HG03469 (cell line): Measurements from ENCODE around the gene PTPN4.
"Not testable (repeated sequence)": the region's sequence is repeated elsewhere in the genome, so short reads cannot be mapped to it uniquely, and the experiment has no call there.

Experiments used
- ATAC-seq: cut with Tn5 transposase; IDR thresholded peaks from one replicate; pipeline ENCODE4 v1.9.1; 2021; ENCODE audit warnings: mild to moderate bottlenecking, moderate library complexity, moderate number of reproducible peaks; ENCODE audit not compliant: unreplicated experiment

PTPN4 gene

DNA sequence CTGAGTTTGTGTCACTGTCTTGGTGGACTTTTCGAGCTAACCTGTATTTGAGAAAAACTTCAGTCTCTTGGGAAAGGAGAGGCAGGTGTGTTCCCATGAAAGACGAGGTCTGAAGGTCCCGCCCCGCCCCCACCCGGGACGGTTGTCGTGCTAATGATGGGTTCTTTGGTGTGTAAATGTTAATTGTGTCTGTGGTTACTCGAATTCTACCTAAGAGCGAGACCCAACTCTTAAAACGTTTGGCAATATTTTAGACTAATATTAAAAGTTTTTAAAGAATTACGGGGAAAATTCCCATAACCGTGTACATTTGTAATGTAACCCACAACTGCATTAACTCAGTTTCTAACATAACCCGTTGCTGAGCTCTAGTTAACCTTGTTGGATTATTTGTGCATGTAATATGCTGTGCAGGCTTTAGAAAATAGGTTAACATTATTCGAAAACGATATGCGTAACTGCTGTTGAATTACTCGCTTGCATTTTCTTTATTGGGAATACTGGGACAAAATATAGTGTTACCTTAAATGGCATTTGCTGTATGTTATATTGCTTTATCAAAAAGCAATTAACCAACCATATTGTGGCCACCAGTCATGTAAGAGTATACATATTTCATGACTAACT is 254.0 kb downstream of the PTPN4 start:
- ATAC-seq: no peak

DNA sequence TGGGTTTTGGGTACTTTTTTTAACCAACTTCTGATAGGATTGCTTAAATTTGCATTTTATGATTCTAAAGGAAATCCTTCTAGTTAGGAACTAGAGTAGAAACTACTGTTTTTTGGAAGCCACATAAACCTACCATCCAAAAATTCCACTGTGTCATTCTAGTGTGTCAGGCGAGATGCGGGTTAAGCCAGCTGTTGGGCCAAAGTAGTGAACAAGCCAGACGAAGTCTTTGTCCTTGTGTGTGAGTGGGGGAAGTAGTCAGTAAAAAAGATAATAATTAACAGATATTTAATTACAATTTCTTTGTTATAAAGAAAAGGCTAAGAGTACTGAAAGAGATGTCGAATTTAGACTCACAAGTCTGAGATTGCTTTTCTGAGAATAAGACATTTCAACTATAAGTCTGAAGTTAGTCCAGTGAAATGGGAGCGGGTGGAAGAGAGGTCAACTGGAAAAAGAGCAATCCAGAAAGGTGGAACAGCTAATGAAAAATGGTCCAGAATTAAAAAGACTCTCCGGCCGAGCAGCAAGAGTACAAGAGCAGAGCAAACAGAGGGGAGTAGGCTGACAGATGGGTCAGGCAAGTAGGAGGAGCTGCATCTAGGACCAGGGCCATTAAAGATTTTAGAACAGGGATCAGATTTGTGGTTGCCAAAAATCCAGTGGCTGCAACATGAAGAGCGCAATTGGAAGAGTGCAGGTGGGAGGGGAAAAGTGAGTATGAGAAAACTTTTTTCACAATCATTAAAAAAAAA is 254.7 kb downstream of the PTPN4 start:
- ATAC-seq: no peak

DNA sequence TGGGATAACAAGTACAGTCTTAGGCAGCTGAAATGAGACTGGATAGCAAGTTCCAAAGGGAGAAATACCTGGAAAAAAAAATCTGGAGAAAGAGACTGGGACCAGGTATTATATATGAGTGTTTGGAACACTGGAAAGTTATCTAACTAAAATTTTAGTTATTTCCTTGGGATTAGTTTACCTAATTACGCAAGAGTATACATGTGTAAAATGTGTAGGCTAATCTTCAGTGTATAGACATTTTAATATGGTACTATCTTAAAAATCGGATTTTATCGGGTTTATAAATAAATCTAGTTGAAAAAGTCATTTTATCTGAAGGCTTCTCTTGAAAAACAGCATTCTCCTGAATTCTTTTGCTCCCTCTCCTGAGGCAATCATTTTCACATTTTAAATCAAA is 257.1 kb downstream of the PTPN4 start:
- no peak for ATAC-seq

DNA sequence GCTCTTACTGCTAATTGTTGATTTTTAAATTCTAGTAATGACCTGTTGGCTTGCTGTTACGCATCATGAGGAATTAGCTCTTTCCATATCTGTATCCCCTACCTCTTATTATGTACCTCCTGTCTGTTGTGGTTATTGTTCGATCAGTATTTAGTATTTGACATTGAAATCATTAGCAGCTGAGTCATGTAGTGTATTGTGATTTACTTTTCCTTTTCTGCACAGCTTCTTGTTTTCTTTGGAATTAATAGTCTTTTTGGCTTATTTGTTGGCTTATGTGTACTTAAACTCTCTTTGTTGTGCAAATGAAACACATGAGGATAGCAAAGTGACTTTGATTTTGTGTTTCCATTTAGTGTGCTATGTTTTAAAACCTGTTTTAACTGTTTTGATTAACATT is 257.5 kb downstream of the PTPN4 start:
- ATAC-seq: no peak

DNA sequence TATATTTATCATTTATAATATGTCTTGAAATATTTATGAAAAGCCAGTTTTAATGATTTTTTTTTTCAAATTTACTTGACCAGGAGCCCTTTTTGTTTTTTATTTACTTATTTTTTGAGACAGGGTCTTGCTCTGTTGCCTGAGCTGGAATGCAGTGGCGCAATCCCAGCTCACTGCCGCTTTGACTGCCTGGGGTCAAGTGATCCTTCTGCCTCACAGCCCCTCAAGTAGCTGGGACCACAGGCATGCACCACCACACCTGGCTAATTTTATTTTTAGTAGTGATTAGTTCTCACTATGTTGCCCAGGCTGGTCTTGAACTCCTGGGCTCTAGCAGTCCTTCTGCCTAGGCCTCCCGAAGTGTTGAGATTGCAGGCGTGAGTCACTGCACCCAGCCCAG is 258.8 kb downstream of the PTPN4 start:
- ATAC-seq: no peak

DNA sequence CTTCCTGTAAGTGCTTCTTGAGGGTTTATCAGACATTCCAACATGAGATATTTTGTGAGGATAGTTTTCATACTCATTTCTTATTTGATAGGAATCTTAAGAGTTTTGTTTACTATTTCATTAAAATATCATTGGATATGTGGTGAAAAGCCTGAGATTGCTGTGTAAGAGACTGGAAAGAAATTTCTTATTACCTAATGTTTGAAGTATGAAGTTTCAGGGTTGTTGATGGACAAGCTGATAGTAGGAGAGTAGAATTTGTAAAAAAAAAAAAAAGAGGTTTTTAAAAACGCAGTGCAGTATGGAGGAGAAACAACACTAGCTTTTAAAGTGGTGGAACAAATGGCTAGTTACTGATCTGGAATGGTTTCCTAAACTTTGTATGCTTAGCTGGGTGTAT is 260.8 kb downstream of the PTPN4 start:
- no peak for ATAC-seq

DNA sequence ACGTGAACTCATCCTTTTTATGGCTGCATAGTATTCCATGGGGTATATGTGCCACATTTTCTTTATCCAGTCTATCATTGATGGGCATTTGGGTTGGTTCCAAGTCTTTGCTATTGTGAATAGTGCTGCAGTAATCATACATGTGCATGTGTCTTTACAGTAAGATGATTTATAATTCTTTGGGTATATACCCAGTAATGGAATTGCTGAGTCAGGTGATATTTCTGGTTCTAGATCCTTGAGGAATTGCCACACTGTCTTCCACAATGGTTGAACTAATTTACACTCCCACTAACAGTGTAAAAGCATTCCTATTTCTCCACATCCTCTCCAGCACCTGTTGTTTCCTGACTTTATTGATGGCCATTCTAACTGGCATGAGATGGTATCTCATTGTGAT is 262.8 kb downstream of the PTPN4 start:
- not testable (repeated sequence) for ATAC-seq

DNA sequence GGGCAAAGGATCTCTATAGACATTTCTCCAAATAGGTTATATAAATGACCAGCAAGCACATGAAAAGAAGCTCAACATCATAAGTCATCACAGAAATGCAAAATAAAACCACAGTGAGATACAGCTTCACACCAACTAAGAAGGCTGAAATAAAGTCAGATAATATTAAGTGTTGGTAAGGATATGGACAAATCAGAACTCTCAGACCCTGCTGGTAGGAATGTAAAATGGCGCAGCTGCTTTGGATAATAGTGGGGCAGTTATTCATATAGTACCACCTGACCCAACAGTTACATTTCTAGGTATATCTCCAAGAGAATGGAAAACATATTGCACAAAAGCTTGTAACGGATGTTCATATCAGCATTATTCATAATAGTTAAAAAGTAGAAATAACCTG is 267.2 kb downstream of the PTPN4 start:
- ATAC-seq: no peak

DNA sequence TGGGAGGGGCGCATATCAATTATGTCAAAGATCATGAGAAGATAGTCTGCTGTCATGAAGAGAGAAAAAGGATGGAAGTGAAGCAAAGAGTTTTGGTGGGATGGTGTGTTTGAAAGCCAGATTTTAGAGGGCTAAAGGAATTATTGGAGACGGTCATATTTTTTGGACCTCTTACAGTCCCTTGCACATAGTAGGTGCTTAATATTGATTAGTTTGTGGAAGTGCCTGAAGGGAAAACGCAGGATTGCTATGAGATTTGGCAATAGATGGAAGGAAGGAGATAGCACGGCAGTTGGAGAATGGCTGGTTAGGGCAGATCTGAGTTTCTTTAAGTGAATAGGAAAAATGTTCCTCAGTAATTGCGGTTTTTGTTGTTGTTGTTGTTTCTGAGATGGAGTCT is 269.1 kb downstream of the PTPN4 start:
- no peak for ATAC-seq

DNA sequence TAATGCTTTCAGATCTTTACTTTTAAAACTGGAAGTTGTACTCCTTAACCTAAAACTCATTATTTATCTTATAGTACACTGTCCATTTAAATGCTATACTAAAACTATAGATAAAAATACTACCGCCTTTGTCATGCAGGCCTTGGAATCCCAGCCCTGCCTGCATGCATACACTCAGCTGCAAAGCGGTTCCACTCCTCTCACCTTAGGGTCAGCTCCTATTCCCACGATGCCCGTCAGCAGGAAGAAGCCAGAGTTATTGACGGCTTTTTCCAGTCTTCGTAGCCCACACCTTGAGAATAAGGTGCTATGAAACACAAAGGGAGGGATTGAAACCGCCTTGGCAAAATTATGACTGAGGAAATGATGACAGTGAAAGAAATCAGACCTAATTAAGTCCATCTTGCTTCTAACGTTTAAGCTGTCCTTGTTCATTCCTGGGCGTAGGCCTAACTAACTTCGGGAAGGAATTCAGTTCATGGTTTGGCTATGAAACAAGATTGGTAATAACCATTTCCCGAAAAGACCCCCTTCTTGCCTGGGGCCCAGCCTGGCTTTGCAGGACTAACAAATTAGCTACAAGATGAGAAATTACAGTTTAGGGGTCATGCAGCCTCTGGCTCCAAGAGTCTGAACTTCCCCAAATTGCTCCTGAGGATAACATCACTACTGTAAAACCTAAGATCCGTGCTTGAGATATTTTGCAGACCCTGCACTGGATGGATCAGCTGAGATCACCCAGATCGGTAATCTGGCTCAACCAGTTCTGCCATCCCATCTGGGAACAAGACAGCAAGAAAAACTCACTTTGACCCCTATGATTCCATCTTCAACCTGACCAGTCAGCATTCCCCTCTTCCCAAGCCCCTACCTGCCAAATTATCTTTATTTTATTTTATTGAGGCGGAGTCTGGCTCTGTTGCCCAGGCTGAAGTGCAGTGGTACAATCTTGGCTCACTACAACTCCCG is 270.2 kb downstream of the PTPN4 start:
- no peak for ATAC-seq

DNA sequence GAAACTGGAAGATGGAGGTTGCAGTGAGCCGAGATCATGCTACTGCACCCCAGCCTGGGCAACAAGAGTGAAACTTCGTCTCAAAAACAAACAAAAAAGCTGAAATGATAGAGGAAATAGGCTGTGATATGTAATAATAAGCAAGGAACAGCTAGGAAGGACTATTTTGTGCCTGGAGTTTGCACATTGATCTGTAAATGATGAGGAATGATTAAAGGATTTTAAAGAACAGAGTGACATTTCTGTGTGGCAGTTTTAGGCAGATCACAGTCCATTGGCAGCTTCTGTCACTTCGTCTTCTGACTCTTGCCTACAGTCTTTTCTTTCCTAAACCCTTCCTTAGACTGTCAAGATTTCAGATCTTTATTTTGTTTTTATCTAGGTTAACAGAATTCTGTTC is 272.6 kb downstream of the PTPN4 start:
- no peak for ATAC-seq
